GM23338 (cell line): ENCODE results near the gene MECP2. TPM values are rescaled to one million over a fixed set of nuclear protein-coding genes. Genes with fewer than 3 reads are reported as not detected.

Experiments
- ATAC-seq: fragments of 200-7000 bp; cut with Tn5 transposase; 3 replicates; pipeline ENCODE4 v1.9.1; 2020
- DNase-seq: peaks from one replicate; pipeline ENCODE4 v3.0.0-alpha.2; 2015; ENCODE audit warnings: low spot score
- H2AFZ ChIP-seq: fragments of 200-600 bp; sonication (generic); 2 replicates; pipeline ENCODE4 v1.8.0; 2016; ENCODE audit warnings: antibody characterized with exemption, mild to moderate bottlenecking, moderate library complexity
- H3F3A ChIP-seq: fragments of 200-600 bp; sonication (generic); replicated peaks from 2 replicates; pipeline ENCODE4 v1.8.0; 2017; ENCODE audit warnings: antibody characterized with exemption, mixed run types, low read depth
- H3K27ac ChIP-seq: fragments of 200-600 bp; sonication (generic); 2 replicates; pipeline ENCODE4 v1.6.1; 2016; ENCODE audit warnings: low read depth
- H3K27me3 ChIP-seq: fragments of 200-600 bp; sonication (generic); 2 replicates; pipeline ENCODE4 v1.8.0; 2016; ENCODE audit warnings: mild to moderate bottlenecking, mixed run types, moderate library complexity; ENCODE audit not compliant: insufficient read depth
- H3K36me3 ChIP-seq: fragments of 200-600 bp; sonication (generic); 2 replicates; pipeline ENCODE4 v1.8.0; 2016; ENCODE audit warnings: mild to moderate bottlenecking; ENCODE audit not compliant: insufficient read depth
- H3K4me1 ChIP-seq: fragments of 200-600 bp; sonication (generic); 2 replicates; pipeline ENCODE4 v1.8.0; 2016; ENCODE audit warnings: mild to moderate bottlenecking, moderate library complexity; ENCODE audit not compliant: insufficient read depth
- H3K4me2 ChIP-seq: fragments of 200-600 bp; sonication (generic); 2 replicates; pipeline ENCODE4 v1.7.1; 2017; ENCODE audit warnings: mixed run types
- H3K4me3 ChIP-seq: fragments of 200-600 bp; sonication (generic); 2 replicates; pipeline ENCODE4 v1.6.1; 2016; ENCODE audit warnings: mixed run types
- H3K79me2 ChIP-seq: fragments of 200-600 bp; sonication (generic); replicated peaks from 2 replicates; pipeline ENCODE4 v1.8.0; 2017; ENCODE audit warnings: mild to moderate bottlenecking; ENCODE audit not compliant: insufficient read depth
- H3K9me2 ChIP-seq: fragments of 200-600 bp; sonication (generic); 2 replicates; pipeline ENCODE4 v1.8.0; 2017; ENCODE audit not compliant: insufficient read depth
- H4K20me1 ChIP-seq: fragments of 200-600 bp; sonication (generic); replicated peaks from 2 replicates; pipeline ENCODE4 v1.8.0; 2017; ENCODE audit warnings: mild to moderate bottlenecking; ENCODE audit not compliant: insufficient read depth
- H3K27ac Mint-ChIP-seq: 2 replicates; pipeline ENCODE4 v1.8.0; 2020; ENCODE audit warnings: inconsistent platforms, mild to moderate bottlenecking, moderate library complexity, mixed read lengths
- H3K27me3 Mint-ChIP-seq: 3 replicates; pipeline ENCODE4 v1.8.0; 2022; ENCODE audit warnings: low read depth, mild to moderate bottlenecking, moderate library complexity, mixed read lengths, inconsistent platforms; ENCODE audit not compliant: insufficient read depth, poor library complexity
- H3K36me3 Mint-ChIP-seq: 3 replicates; pipeline ENCODE4 v1.8.0; 2021; ENCODE audit warnings: low read depth, mild to moderate bottlenecking, inconsistent platforms, moderate library complexity, mixed read lengths
- H3K4me1 Mint-ChIP-seq: 3 replicates; pipeline ENCODE4 v1.8.0; 2020; ENCODE audit warnings: mild to moderate bottlenecking, inconsistent platforms, mixed read lengths
- H3K4me3 Mint-ChIP-seq: 3 replicates; pipeline ENCODE4 v1.8.0; 2021; ENCODE audit warnings: moderate library complexity, mild to moderate bottlenecking, inconsistent platforms, mixed read lengths
- H3K9me3 Mint-ChIP-seq: 3 replicates; pipeline ENCODE4 v1.8.0; 2020; ENCODE audit warnings: moderate library complexity, mild to moderate bottlenecking, inconsistent platforms, mixed read lengths
- CREB1 ChIP-seq: fragments of 250-450 bp; sonication (Bioruptor Pico); IDR thresholded peaks from 2 replicates; pipeline ENCODE4 v1.5.0; 2020; ENCODE audit warnings: low read depth, mild to moderate bottlenecking, moderate library complexity
- CTCF ChIP-seq, 2 experiments: fragments of 200-600 bp in 1 of 2; sonication (generic) in 1 of 2; conservative IDR thresholded peaks; 2 replicates each; pipeline versions ENCODE4 v1.5.1 to v1.6.1; 2016 to 2017; ENCODE audit warnings: antibody characterized with exemption in 2 of 2, low read depth in 2 of 2, mild to moderate bottlenecking in 2 of 2, moderate library complexity in 1 of 2
- EZH2 ChIP-seq: fragments of 200-600 bp; sonication (generic); IDR thresholded peaks from one replicate; pipeline ENCODE4 v1.8.0; 2017; ENCODE audit warnings: antibody characterized with exemption, mild to moderate bottlenecking, low read depth; ENCODE audit not compliant: unreplicated experiment
- EZH2phosphoT487 ChIP-seq: fragments of 200-600 bp; sonication (generic); IDR thresholded peaks from one replicate; pipeline ENCODE4 v1.8.1; 2018; ENCODE audit warnings: antibody characterized with exemption; ENCODE audit not compliant: unreplicated experiment
- JUNB ChIP-seq: IDR thresholded peaks from one replicate; pipeline ENCODE4 v1.6.1; 2016; ENCODE audit warnings: antibody characterized with exemption; ENCODE audit not compliant: unreplicated experiment
- NANOG ChIP-seq: IDR thresholded peaks from 2 replicates; pipeline ENCODE4 v1.6.1; 2016; ENCODE audit warnings: antibody characterized with exemption, borderline replicate concordance
- POLR2AphosphoS5 ChIP-seq: IDR thresholded peaks from 2 replicates; pipeline ENCODE4 v1.6.1; 2016; ENCODE audit warnings: antibody characterized with exemption, low read depth
- REST ChIP-seq: IDR thresholded peaks from one replicate; pipeline ENCODE4 v1.6.1; 2018; ENCODE audit warnings: antibody characterized with exemption; ENCODE audit not compliant: unreplicated experiment
- ZNF114 ChIP-seq: fragments of 250-450 bp; sonication (Bioruptor Pico); IDR thresholded peaks from 2 replicates; pipeline ENCODE4 v1.5.0; 2020; ENCODE audit warnings: mild to moderate bottlenecking, moderate library complexity
- ZNF331 ChIP-seq: fragments of 250-450 bp; sonication (Bioruptor Pico); IDR thresholded peaks from 2 replicates; pipeline ENCODE4 v1.5.0; 2020; ENCODE audit warnings: low read depth, mild to moderate bottlenecking, moderate library complexity
- ZNF462 ChIP-seq: fragments of 250-450 bp; sonication (Bioruptor Pico); IDR thresholded peaks from 2 replicates; pipeline ENCODE4 v1.5.0; 2020; ENCODE audit warnings: mild to moderate bottlenecking, moderate library complexity
- polyA plus RNA-seq: library from polyadenylated mRNA; unstranded; fragments of >200 nt; fragmentation: Nextera tagmentation; extraction: Ambion mirVana; gene quantifications from 2 replicates; pipeline ENCODE4 v1.2.1, GENCODE V29; 2016
- total RNA-seq: library from RNA; depleted of rRNA; stranded (reverse); fragments of >200 nt; shearing (Covaris generic); gene quantifications from 2 replicates; pipeline ENCODE4 v1.2.3, GENCODE V29; 2014

Gene MECP2
- total and polyA plus RNA-seq, 2 experiments from 2014 or later: 27.7 to 32.7 TPM

- Histone ChIP-seq H4K20me1 (no peaks in the 10 kb centered on the region), H3F3A (no peaks in the 10 kb centered on the region), H2AFZ (no peak overlapping the region), H3K4me2 (no peak overlapping the region), H3K9me2 (no peaks in the 10 kb centered on the region), H3K4me1 (peaks cover 25% of the 10 kb centered on the region; the same call in 1 of the 2 replicates), H3K27me3 (no peaks in the 10 kb centered on the region), H3K27ac (no peak overlapping the region), H3K36me3 (no peaks in the 10 kb centered on the region), H3K79me2 (peaks cover 35% of the 10 kb centered on the region), H3K4me3 (no peak overlapping the region)
- ATAC-seq (no peak), DNase-seq (no peak)
- Mint-ChIP-seq H3K36me3 (peaks cover 11% of the 10 kb centered on the region; the same call in 1 of the 3 replicates), H3K4me3 (no peak overlapping the region), H3K4me1 (peaks cover 37% of the 10 kb centered on the region), H3K27ac (no peak overlapping the region; the same call in 1 of the 2 replicates), H3K9me3 (no peaks in the 10 kb centered on the region), H3K27me3 (peaks cover 2% of the 10 kb centered on the region)
- TF ChIP-seq JUNB (no peak), ZNF462 (CRISPR knock-in tag) (no peak), NANOG (no peak), ZNF114 (no peak), EZH2 (no peak), EZH2phosphoT487 (no peak), ZNF331 (CRISPR knock-in tag) (no peak), CREB1 (CRISPR knock-in tag) (no peak), CTCF (conservative IDR thresholded peaks at IDR 0.05; ENCODE audit: low read depth in 2 of 2) (no peak), POLR2AphosphoS5 (no peak), REST (no peak)
Measured at GRCh38 chrX:154040307-154040756, 57.2 kb downstream of the MECP2 start.
